ENCODE data around the gene TUBA4B.
"Not testable (repeated sequence)": the region's sequence is repeated elsewhere in the genome, so short reads cannot be mapped to it uniquely, and the experiment has no call there.

Gene TUBA4B

GRCh38 chr2:219277703-219278654 lies 24.9 kb downstream of the TUBA4B start:
- DNase-seq (ENCODE audit: low read depth), result peak; percentile 63

- DNase-seq (ENCODE audit: low read depth), result no peak
Measured at GRCh38 chr2:219278655-219279150, 25.7 kb downstream of the TUBA4B start.

- peak; percentile 99 for DNase-seq (ENCODE audit: low read depth)
Measured at GRCh38 chr2:219279151-219279915, 26.3 kb downstream of the TUBA4B start, which contains the start of gene DNAJB2. DNAJB2 (plus strand) TSS chr2:219279366; CDS start chr2:219279834, 468 bp downstream.

- DNase-seq (ENCODE audit: low read depth), result no peak
Measured at GRCh38 chr2:219279916-219280516, 27.0 kb downstream of the TUBA4B start.

GRCh38 chr2:219280651-219281050 lies 27.6 kb downstream of the TUBA4B start:
- no peak for DNase-seq (ENCODE audit: low read depth)

GRCh38 chr2:219281588-219281987 lies 28.5 kb downstream of the TUBA4B start:
- DNase-seq (ENCODE audit: low read depth), result no peak

- DNase-seq (ENCODE audit: low read depth), result no peak
Measured at GRCh38 chr2:219282375-219282774, 29.3 kb downstream of the TUBA4B start.

- DNase-seq (ENCODE audit: low read depth), result no peak
Measured at GRCh38 chr2:219282943-219283581, 30.0 kb downstream of the TUBA4B start.

- no peak for DNase-seq (ENCODE audit: low read depth)
Measured at GRCh38 chr2:219284501-219285372, 31.7 kb downstream of the TUBA4B start.

- no peak for DNase-seq (ENCODE audit: low read depth)
Measured at GRCh38 chr2:219285373-219285735, 32.3 kb downstream of the TUBA4B start.

GRCh38 chr2:219285894-219286425 lies 32.9 kb downstream of the TUBA4B start:
- DNase-seq (ENCODE audit: low read depth), result no peak

- DNase-seq (ENCODE audit: low read depth), result no peak
Measured at GRCh38 chr2:219286436-219287115, 33.5 kb downstream of the TUBA4B start.

- not testable (repeated sequence) for DNase-seq (ENCODE audit: low read depth)
Measured at GRCh38 chr2:219287116-219287440, 34.0 kb downstream of the TUBA4B start.

- no peak for DNase-seq (ENCODE audit: low read depth)
Measured at GRCh38 chr2:219287580-219288265, 34.7 kb downstream of the TUBA4B start.

GRCh38 chr2:219289195-219289536 lies 36.1 kb downstream of the TUBA4B start:
- no peak for DNase-seq (ENCODE audit: low read depth)

GRCh38 chr2:219289537-219290361 lies 36.7 kb downstream of the TUBA4B start:
- peak; percentile 72 for DNase-seq (ENCODE audit: low read depth)

- no peak for DNase-seq (ENCODE audit: low read depth)
Measured at GRCh38 chr2:219290381-219291171, 37.5 kb downstream of the TUBA4B start.

- DNase-seq (ENCODE audit: low read depth), result no peak
Measured at GRCh38 chr2:219291394-219291793, 38.4 kb downstream of the TUBA4B start.
